Endothelial cell of umbilical vein (primary cell): Measurements from ENCODE around the gene FBP2. TPM values are rescaled to one million over a fixed set of nuclear protein-coding genes. Genes with fewer than 3 reads are reported as not detected.

Source experiments
- BruUV-seq: library from RNA; stranded (reverse); fragments of 400-500 nt; replicated peaks from 2 replicates; lab custom pipeline; 2021; lab: Mats Ljungman, UMichigan
- CTCF ChIA-PET: fragments of 300-600, 350-600 bp; sonication (Branson Sonifier 250); formaldehyde crosslinking; loops from one replicate; lab custom pipeline; 2021; ENCODE audit warnings: antibody characterized with exemption, inconsistent platforms; lab: Charles Lee
- POLR2A ChIA-PET: fragments of 300-600, 350-600 bp; sonication (Branson Sonifier 250); formaldehyde crosslinking; loops from one replicate; lab custom pipeline; 2021; ENCODE audit warnings: antibody characterized with exemption, inconsistent platforms; lab: Charles Lee
- DNase-seq: peaks from one replicate; pipeline ENCODE4 v3.0.0-alpha.2; 2011; ENCODE audit warnings: low read depth, low spot score
- FAIRE-seq: peaks from 2 replicates; lab custom pipeline; 2011; peaks lifted over from hg19 to GRCh38; lab: Jason Lieb, UNC
- H2AFZ ChIP-seq: 2 replicates; pipeline ENCODE4 v1.6.0; 2012; ENCODE audit warnings: low read depth, low read length, control low read depth, inconsistent platforms
- H3K27ac ChIP-seq: 2 replicates; pipeline ENCODE4 v1.5.1; 2011; ENCODE audit warnings: low read depth, mild to moderate bottlenecking, control low read depth, low read length, moderate library complexity; ENCODE audit not compliant: insufficient read depth
- H3K27me3 ChIP-seq, 2 experiments: 2 replicates each; pipeline versions ENCODE4 v1.6.0 to v1.6.1; 2011; ENCODE audit warnings: low read length in 2 of 2, mixed read lengths in 1 of 2; ENCODE audit not compliant: control insufficient read depth in 2 of 2, insufficient read depth in 2 of 2
- H3K36me3 ChIP-seq, 2 experiments: 2 replicates in 1 of 2; 3 replicates in 1 of 2; pipeline ENCODE4 v1.5.1; 2011; ENCODE audit warnings: low read length in 2 of 2, mild to moderate bottlenecking in 1 of 2, moderate library complexity in 1 of 2; ENCODE audit not compliant: control insufficient read depth in 2 of 2, insufficient read depth in 2 of 2; ENCODE audit errors: extremely low read depth in 1 of 2
- H3K4me1 ChIP-seq: 3 replicates; pipeline ENCODE4 v1.5.1; 2011; ENCODE audit warnings: mild to moderate bottlenecking, low read length; ENCODE audit not compliant: control insufficient read depth, insufficient read depth; ENCODE audit errors: extremely low read depth
- H3K4me2 ChIP-seq: 2 replicates; pipeline ENCODE4 v1.6.1; 2011; ENCODE audit warnings: low read length, control low read depth, mixed read lengths; ENCODE audit not compliant: insufficient read depth
- H3K4me3 ChIP-seq, 3 experiments: fragments of 200-600 bp in 1 of 3; sonication (generic), shearing (Covaris generic) in 1 of 3; replicated peaks in 1 of 3; 2 replicates each; pipeline ENCODE4 v1.5.1; 2011 to 2016; ENCODE audit warnings: control low read depth in 3 of 3, low read length in 3 of 3, mild to moderate bottlenecking in 2 of 3, inconsistent platforms in 1 of 3, low read depth in 1 of 3, moderate library complexity in 1 of 3; ENCODE audit not compliant: insufficient read depth in 1 of 3
- H3K79me2 ChIP-seq: 2 replicates; pipeline ENCODE4 v1.6.0; 2012; ENCODE audit warnings: low read length, inconsistent platforms; ENCODE audit not compliant: control insufficient read depth, insufficient read depth
- H3K9ac ChIP-seq: replicated peaks from 2 replicates; pipeline ENCODE3; 2011; ENCODE audit warnings: low read length, control low read depth; ENCODE audit not compliant: insufficient read depth; ENCODE audit errors: extremely low read depth
- H3K9me1 ChIP-seq: replicated peaks from 3 replicates; pipeline ENCODE4 v1.6.0; 2011; ENCODE audit warnings: mild to moderate bottlenecking, low read length; ENCODE audit not compliant: control insufficient read depth, insufficient read depth; ENCODE audit errors: extremely low read depth
- H3K9me3 ChIP-seq: replicated peaks from 2 replicates; pipeline ENCODE4 v1.5.1; 2012; ENCODE audit warnings: low read length, inconsistent platforms; ENCODE audit not compliant: control insufficient read depth, insufficient read depth
- H4K20me1 ChIP-seq: replicated peaks from 2 replicates; pipeline ENCODE3; 2011; ENCODE audit warnings: mild to moderate bottlenecking, low read length; ENCODE audit not compliant: control insufficient read depth, insufficient read depth; ENCODE audit errors: extremely low read depth
- EZH2 ChIP-seq: IDR thresholded peaks from 2 replicates; pipeline ENCODE4 v1.6.1; 2012; ENCODE audit warnings: borderline replicate concordance, low read depth, mild to moderate bottlenecking, moderate library complexity, low read length, inconsistent platforms; ENCODE audit not compliant: severe bottlenecking
- GATA2 ChIP-seq: IDR thresholded peaks from 2 replicates; pipeline ENCODE4 v1.7.0; 2011; ENCODE audit warnings: low read depth, mild to moderate bottlenecking, moderate library complexity, mixed read lengths, low read length; ENCODE audit not compliant: insufficient read length, insufficient read depth
- JUN ChIP-seq: IDR thresholded peaks from 2 replicates; pipeline ENCODE4 v1.6.1; 2011; ENCODE audit warnings: borderline replicate concordance, low read depth; ENCODE audit not compliant: insufficient read length, insufficient read depth
- MYC ChIP-seq: IDR thresholded peaks from one replicate; pipeline ENCODE4 v1.6.1; 2011; ENCODE audit warnings: mild to moderate bottlenecking, low read depth, low read length
- POLR2AphosphoS5 ChIP-seq: IDR thresholded peaks from 2 replicates; pipeline ENCODE4 v1.6.1; 2012; ENCODE audit warnings: low read depth, mild to moderate bottlenecking, control low read depth, low read length, moderate library complexity; ENCODE audit not compliant: insufficient read depth
- dilution Hi-C: fragments of 300-500 bp; cut with MboI; formaldehyde crosslinking; loops from one replicate; pipeline ENCODE4 v1.15.0; 2019; ENCODE audit warnings: low sequenced_read_pairs; ENCODE audit not compliant: extremely low pct_ligation_motif_present
- intact Hi-C: fragments of 100-400 bp; cut with micrococcal nuclease; formaldehyde crosslinking; loops from one replicate; pipeline ENCODE4 v1.10.0; 2022
- polyA plus RNA-seq, 4 experiments: library from polyadenylated mRNA; depleted of rRNA in 3 of 4; stranded (reverse) in 3 of 4; unstranded in 1 of 4; fragments of >200 nt; gene quantifications; 2 replicates each; pipeline versions ENCODE4 v1.2.1 to v1.2.3, GENCODE V29; 2011 to 2012; ENCODE audit warnings: missing spikeins in 1 of 4
- total RNA-seq: library from RNA; stranded (reverse); gene quantifications from 2 replicates; pipeline ENCODE4 v1.2.3, GENCODE V29; 2021
- TF ChIP-seq, protein P1 (sequence below), 2 donors: IDR thresholded peaks; 1 replicate in 1 of 2; 2 replicates in 1 of 2; pipeline ENCODE4 v1.5.1; 2011; ENCODE audit warnings: low read length in 2 of 2, mild to moderate bottlenecking in 2 of 2, moderate library complexity in 2 of 2, control low read depth in 1 of 2, inconsistent platforms in 1 of 2, low read depth in 1 of 2; ENCODE audit not compliant: insufficient read depth in 1 of 2; ENCODE audit errors: extremely low read depth in 1 of 2
- TF ChIP-seq, protein P2 (sequence below): IDR thresholded peaks from 2 replicates; pipeline ENCODE4 v1.6.1; 2011; ENCODE audit not compliant: insufficient read depth, insufficient read length

Gene FBP2
- total and polyA plus RNA-seq, 2 donors (not counting 3 experiments of a cell fraction or from before 2014, with no cell fraction given), result not detected

DNA sequence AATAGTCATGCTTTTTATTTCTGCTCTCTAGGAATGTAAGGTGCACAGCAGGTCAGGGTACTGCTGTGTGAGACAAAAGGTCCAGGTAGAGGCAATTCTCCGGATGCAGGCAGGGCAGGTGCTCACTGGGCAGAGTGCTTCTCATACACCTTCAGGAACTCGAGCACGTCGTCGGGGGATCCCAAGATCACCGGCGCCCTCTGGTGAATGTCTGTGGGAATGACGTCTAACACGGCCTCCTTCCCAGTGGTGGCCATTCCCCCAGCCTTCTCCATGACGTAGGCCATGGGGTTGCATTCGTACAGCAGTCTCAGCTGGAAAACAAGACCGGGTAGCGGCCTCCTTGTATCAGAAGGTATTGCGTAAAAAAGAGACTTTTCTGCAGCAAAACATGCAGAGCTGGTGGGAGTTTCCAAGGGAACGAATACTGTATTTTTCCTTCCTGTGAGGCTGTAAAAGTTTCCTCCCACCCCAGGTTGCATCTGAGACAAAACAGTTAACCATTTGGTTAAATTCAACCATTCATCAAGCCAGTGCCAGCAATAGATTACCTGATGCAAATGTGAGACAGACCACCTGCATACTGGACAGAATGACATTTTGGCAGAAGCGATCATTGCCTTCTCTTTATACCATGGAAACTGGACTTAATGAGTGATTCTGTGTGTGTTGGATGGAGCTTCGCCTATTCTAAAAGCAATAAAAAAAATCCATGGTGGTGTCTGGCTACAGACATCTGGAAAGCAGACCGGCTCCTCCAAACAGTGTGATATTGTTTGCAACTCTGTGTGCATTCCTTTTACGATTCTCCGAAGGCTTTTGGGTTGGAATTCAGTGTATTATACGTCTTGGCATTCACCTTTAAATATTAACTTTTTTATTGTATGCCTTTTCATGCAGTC, 9.9 kb upstream of the FBP2 start:
- Histone ChIP-seq H3K4me1 (no peaks in the 10 kb centered on the region), H3K9me3 (no peaks in the 10 kb centered on the region), H2AFZ (peak overlapping the region; percentile 8), H3K4me3 (no peak overlapping the region), H3K27me3 (peaks cover 3% of the 10 kb centered on the region in 2 experiments), H3K79me2 (no peaks in the 10 kb centered on the region), H3K9me1 (no peaks in the 10 kb centered on the region), H4K20me1 (no peaks in the 10 kb centered on the region), H3K4me2 (no peak overlapping the region), H3K27ac (no peak overlapping the region), H3K36me3 (no peaks in the 10 kb centered on the region), H3K9ac (no peak overlapping the region)
- dilution Hi-C loops, result no loop called here
- ChIA-PET POLR2A (no interaction called here), CTCF (interaction anchor here (0.7 to 0.9 kb wide), 2 partner anchors 9 to 24 kb away, joined by 3 to 4 read pairs; no protein-coding TSS in a partner anchor)
- intact Hi-C loops, result loop anchor here (1.0 to 10.0 kb wide), 3 partner anchors 49 to 589 kb away; no protein-coding TSS in a partner anchor
- TF ChIP-seq, protein P1, sequence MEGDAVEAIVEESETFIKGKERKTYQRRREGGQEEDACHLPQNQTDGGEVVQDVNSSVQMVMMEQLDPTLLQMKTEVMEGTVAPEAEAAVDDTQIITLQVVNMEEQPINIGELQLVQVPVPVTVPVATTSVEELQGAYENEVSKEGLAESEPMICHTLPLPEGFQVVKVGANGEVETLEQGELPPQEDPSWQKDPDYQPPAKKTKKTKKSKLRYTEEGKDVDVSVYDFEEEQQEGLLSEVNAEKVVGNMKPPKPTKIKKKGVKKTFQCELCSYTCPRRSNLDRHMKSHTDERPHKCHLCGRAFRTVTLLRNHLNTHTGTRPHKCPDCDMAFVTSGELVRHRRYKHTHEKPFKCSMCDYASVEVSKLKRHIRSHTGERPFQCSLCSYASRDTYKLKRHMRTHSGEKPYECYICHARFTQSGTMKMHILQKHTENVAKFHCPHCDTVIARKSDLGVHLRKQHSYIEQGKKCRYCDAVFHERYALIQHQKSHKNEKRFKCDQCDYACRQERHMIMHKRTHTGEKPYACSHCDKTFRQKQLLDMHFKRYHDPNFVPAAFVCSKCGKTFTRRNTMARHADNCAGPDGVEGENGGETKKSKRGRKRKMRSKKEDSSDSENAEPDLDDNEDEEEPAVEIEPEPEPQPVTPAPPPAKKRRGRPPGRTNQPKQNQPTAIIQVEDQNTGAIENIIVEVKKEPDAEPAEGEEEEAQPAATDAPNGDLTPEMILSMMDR (IDR thresholded peaks at IDR 0.05; ENCODE audit: extremely low read depth in 1 of 2, insufficient read depth in 1 of 2, low read depth in 1 of 2, low read length in 2 of 2), result peak; percentile 67 to 79
- no peak for TF ChIP-seq GATA2
- FAIRE-seq, result peak; percentile 87
- no TSS peak for BruUV-seq
- peak; percentile 53 for DNase-seq

DNA sequence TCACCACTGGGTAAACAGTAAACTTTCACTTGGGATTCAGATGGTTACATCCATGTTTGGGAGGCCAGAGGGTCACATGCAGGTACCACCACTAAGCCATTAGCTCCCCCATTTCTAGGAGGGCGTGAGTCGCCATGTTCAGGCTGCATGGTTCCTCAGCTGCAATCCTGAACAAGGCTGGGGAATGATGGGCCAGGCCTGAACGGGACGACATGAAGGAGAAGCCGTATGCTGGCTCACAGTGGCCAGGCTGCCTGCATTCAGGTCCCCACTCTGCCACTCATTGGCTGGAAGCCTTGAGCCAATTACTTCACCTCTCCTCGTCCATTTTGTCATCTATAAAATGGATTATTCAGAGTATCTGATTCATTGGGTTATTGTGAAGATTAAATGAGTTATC, 9.0 kb upstream of the FBP2 start:
- Histone ChIP-seq H3K27ac (no peak overlapping the region), H3K36me3 (no peaks in the 10 kb centered on the region), H3K4me2 (no peak overlapping the region), H3K79me2 (no peaks in the 10 kb centered on the region), H2AFZ (no peak overlapping the region), H3K9ac (no peak overlapping the region), H3K4me3 (no peak overlapping the region), H3K4me1 (no peaks in the 10 kb centered on the region), H4K20me1 (no peaks in the 10 kb centered on the region), H3K9me1 (no peaks in the 10 kb centered on the region), H3K27me3 (peaks cover 0 to 3% of the 10 kb centered on the region in 2 experiments), H3K9me3 (no peaks in the 10 kb centered on the region)
- ChIA-PET CTCF (no interaction called here), POLR2A (no interaction called here)
- TF ChIP-seq, protein P1 (IDR thresholded peaks at IDR 0.05; ENCODE audit: extremely low read depth in 1 of 2, insufficient read depth in 1 of 2, low read depth in 1 of 2, low read length in 2 of 2), result no peak
- TF ChIP-seq POLR2AphosphoS5 (no peak), MYC (no peak), EZH2 (no peak), JUN (no peak)
- TF ChIP-seq, protein P2, sequence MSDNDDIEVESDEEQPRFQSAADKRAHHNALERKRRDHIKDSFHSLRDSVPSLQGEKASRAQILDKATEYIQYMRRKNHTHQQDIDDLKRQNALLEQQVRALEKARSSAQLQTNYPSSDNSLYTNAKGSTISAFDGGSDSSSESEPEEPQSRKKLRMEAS, result no peak
- intact Hi-C loops, result loop anchor here (1.0 to 10.0 kb wide), 3 partner anchors 48 to 588 kb away; no protein-coding TSS in a partner anchor
- FAIRE-seq, result no peak
- dilution Hi-C loops, result no loop called here
- BruUV-seq, result no TSS peak
- DNase-seq, result no peak
